H1 (cell line): ENCODE measurements around the gene TEX2. TPM values are rescaled to one million over a fixed set of nuclear protein-coding genes. Genes with fewer than 3 reads are reported as not detected.

Experiments used
- CTCF ChIA-PET: fragments of 300-600 bp; sonication (Branson Sonifier 250); formaldehyde crosslinking; loops from one replicate; lab custom pipeline; 2021; ENCODE audit not compliant: partially characterized antibody; lab: Charles Lee
- POLR2A ChIA-PET: fragments of 300-600 bp; sonication (Branson Sonifier 250); formaldehyde crosslinking; loops from one replicate; lab custom pipeline; 2021; ENCODE audit warnings: inconsistent platforms; ENCODE audit not compliant: partially characterized antibody; lab: Charles Lee
- DNase-seq, 2 experiments: peaks; one replicate each; pipeline versions ENCODE4 v3.0.0 to v3.0.0-alpha.2; 2010 to 2022; ENCODE audit warnings: low spot score in 2 of 2, low read depth in 1 of 2, mixed read lengths in 1 of 2
- FAIRE-seq: peaks from 2 replicates; lab custom pipeline; 2011; peaks lifted over from hg19 to GRCh38; lab: Jason Lieb, UNC
- H2AFZ ChIP-seq: 2 replicates; pipeline ENCODE4 v1.8.1; 2012; ENCODE audit warnings: low read length, inconsistent platforms
- H2AK5ac ChIP-seq: 2 replicates; pipeline ENCODE4 v1.6.1; 2013; ENCODE audit warnings: low read depth, low read length
- H2BK120ac ChIP-seq: replicated peaks from 2 replicates; pipeline ENCODE3; 2013; ENCODE audit warnings: low read depth, low read length, inconsistent platforms
- H2BK12ac ChIP-seq: 2 replicates; pipeline ENCODE4 v1.6.1; 2013; ENCODE audit warnings: low read depth, low read length
- H2BK15ac ChIP-seq: 2 replicates; pipeline ENCODE4 v1.6.1; 2013; ENCODE audit warnings: low read length
- H2BK20ac ChIP-seq: 2 replicates; pipeline ENCODE4 v1.6.1; 2013; ENCODE audit warnings: low read length
- H2BK5ac ChIP-seq: 2 replicates; pipeline ENCODE4 v1.6.1; 2013; ENCODE audit warnings: low read depth, low read length
- H3K14ac ChIP-seq: 2 replicates; pipeline ENCODE4 v1.6.1; 2013; ENCODE audit warnings: inconsistent platforms; ENCODE audit not compliant: insufficient read length
- H3K18ac ChIP-seq: 2 replicates; pipeline ENCODE4 v1.6.1; 2013; ENCODE audit warnings: low read length; ENCODE audit errors: extremely low read depth
- H3K23ac ChIP-seq: 2 replicates; pipeline ENCODE4 v1.6.1; 2013; ENCODE audit warnings: inconsistent platforms; ENCODE audit not compliant: insufficient read length
- H3K23me2 ChIP-seq: 2 replicates; pipeline ENCODE4 v1.6.1; 2013; ENCODE audit warnings: low read depth, low read length
- H3K27ac ChIP-seq: 2 replicates; pipeline ENCODE4 v1.6.1; 2011; ENCODE audit warnings: low read depth, low read length, inconsistent platforms
- H3K27me3 ChIP-seq, 4 experiments: replicated peaks in 1 of 4; 1 replicate in 1 of 4; 2 replicates in 3 of 4; pipeline versions ENCODE4 v1.6.1 to v1.8.1; 2011 to 2013; ENCODE audit warnings: low read length in 3 of 4, mild to moderate bottlenecking in 3 of 4, inconsistent platforms in 2 of 4, mixed read lengths in 2 of 4, moderate library complexity in 1 of 4; ENCODE audit not compliant: control insufficient read depth in 3 of 4, insufficient read depth in 3 of 4; ENCODE audit errors: extremely low read depth in 1 of 4
- H3K36me3 ChIP-seq, 4 experiments: 2 replicates each; pipeline versions ENCODE4 v1.6.1 to v1.8.1; 2011 to 2013; ENCODE audit warnings: mild to moderate bottlenecking in 4 of 4, low read length in 3 of 4, moderate library complexity in 2 of 4, control low read depth in 1 of 4, inconsistent platforms in 1 of 4; ENCODE audit not compliant: insufficient read depth in 4 of 4, control insufficient read depth in 2 of 4
- H3K4ac ChIP-seq: replicated peaks from 2 replicates; pipeline ENCODE3; 2013; ENCODE audit warnings: low read length, low read depth, mixed read lengths, inconsistent platforms; ENCODE audit not compliant: insufficient read length
- H3K4me1 ChIP-seq, 4 experiments: replicated peaks in 1 of 4; 1 replicate in 1 of 4; 2 replicates in 3 of 4; pipeline versions ENCODE4 v1.6.1 to v1.8.1; 2011 to 2013; ENCODE audit warnings: low read length in 3 of 4, inconsistent platforms in 2 of 4, mixed read lengths in 1 of 4; ENCODE audit not compliant: insufficient read depth in 4 of 4, control insufficient read depth in 3 of 4
- H3K4me2 ChIP-seq, 2 experiments: 2 replicates each; pipeline versions ENCODE4 v1.6.1 to v1.8.1; 2011 to 2013; ENCODE audit warnings: low read depth in 2 of 2, low read length in 2 of 2, control low read depth in 1 of 2, inconsistent platforms in 1 of 2, mild to moderate bottlenecking in 1 of 2; ENCODE audit not compliant: insufficient read depth in 1 of 2
- H3K4me3 ChIP-seq, 4 experiments: fragments of 200-600, 300-600 bp in 1 of 4; sonication (generic), shearing (Covaris generic), sonication (Bioruptor Twin) in 1 of 4; 2 replicates each; pipeline versions ENCODE4 v1.5.1 to v1.8.1; 2011 to 2016; ENCODE audit warnings: low read length in 4 of 4, low read depth in 3 of 4, control low read depth in 2 of 4, inconsistent platforms in 2 of 4, mild to moderate bottlenecking in 2 of 4, mixed read lengths in 1 of 4, moderate library complexity in 1 of 4; ENCODE audit not compliant: insufficient read depth in 2 of 4; ENCODE audit errors: extremely low read depth in 1 of 4
- H3K56ac ChIP-seq: replicated peaks from 2 replicates; pipeline ENCODE3; 2013; ENCODE audit warnings: low read depth, mild to moderate bottlenecking, mixed read lengths, low read length, inconsistent platforms; ENCODE audit not compliant: insufficient read length
- H3K79me1 ChIP-seq: 2 replicates; pipeline ENCODE4 v1.6.1; 2013; ENCODE audit warnings: low read depth, low read length, control low read depth
- H3K79me2 ChIP-seq, 2 experiments: 2 replicates each; pipeline versions ENCODE4 v1.6.1 to v1.8.1; 2012 to 2013; ENCODE audit warnings: low read length in 2 of 2, mild to moderate bottlenecking in 2 of 2, inconsistent platforms in 1 of 2; ENCODE audit not compliant: insufficient read depth in 2 of 2, control insufficient read depth in 1 of 2
- H3K9ac ChIP-seq, 4 experiments: replicated peaks in 1 of 4; 1 replicate in 1 of 4; 2 replicates in 3 of 4; pipeline versions ENCODE4 v1.6.1 to v1.8.1; 2011 to 2013; ENCODE audit warnings: low read depth in 3 of 4, low read length in 3 of 4, control low read depth in 2 of 4, mild to moderate bottlenecking in 2 of 4, moderate library complexity in 2 of 4, inconsistent platforms in 1 of 4; ENCODE audit errors: extremely low read depth in 1 of 4
- H3K9me3 ChIP-seq, 2 experiments: 2 replicates each; pipeline versions ENCODE4 v1.6.1 to v1.8.1; 2012 to 2013; ENCODE audit warnings: mild to moderate bottlenecking in 2 of 2, moderate library complexity in 2 of 2, control low read depth in 1 of 2, inconsistent platforms in 1 of 2, low read depth in 1 of 2, low read length in 1 of 2, mixed read lengths in 1 of 2; ENCODE audit not compliant: insufficient read depth in 2 of 2
- H4K20me1 ChIP-seq, 2 experiments: replicated peaks in 1 of 2; 2 replicates each; pipeline versions ENCODE3 to v1.8.1; 2011 to 2013; ENCODE audit warnings: inconsistent platforms in 2 of 2, low read length in 2 of 2, mild to moderate bottlenecking in 1 of 2; ENCODE audit not compliant: insufficient read depth in 2 of 2, control insufficient read depth in 1 of 2
- H4K5ac ChIP-seq: 2 replicates; pipeline ENCODE4 v1.6.1; 2013; ENCODE audit warnings: low read length, low read depth, mixed read lengths, inconsistent platforms; ENCODE audit not compliant: insufficient read length
- H4K8ac ChIP-seq: 2 replicates; pipeline ENCODE4 v1.8.0; 2013; ENCODE audit warnings: mild to moderate bottlenecking, moderate library complexity, low read length, inconsistent platforms; ENCODE audit not compliant: insufficient read depth; ENCODE audit errors: extremely low read depth
- H4K91ac ChIP-seq: replicated peaks from 2 replicates; pipeline ENCODE3; 2013; ENCODE audit warnings: low read length, mixed read lengths, inconsistent platforms; ENCODE audit not compliant: insufficient read length
- CBX8 ChIP-seq: fragments of 300-800, 300-1000 bp; sonication (generic); IDR thresholded peaks from 2 replicates; pipeline ENCODE4 v1.7.1; 2016; ENCODE audit warnings: low read depth, low read length, borderline replicate concordance
- CEBPB ChIP-seq: IDR thresholded peaks from 2 replicates; pipeline ENCODE4 v1.6.1; 2012; ENCODE audit warnings: low read depth, low read length
- CTBP2 ChIP-seq: IDR thresholded peaks from 2 replicates; pipeline ENCODE4 v1.7.0; 2011; ENCODE audit warnings: borderline replicate concordance, mild to moderate bottlenecking, moderate library complexity, mixed read lengths, low read length; ENCODE audit not compliant: insufficient read depth, insufficient read length
- EP300 ChIP-seq, 2 experiments: IDR thresholded peaks; 1 replicate in 1 of 2; 2 replicates in 1 of 2; pipeline ENCODE4 v1.6.1; 2011 to 2012; ENCODE audit warnings: low read depth in 2 of 2, low read length in 2 of 2, mild to moderate bottlenecking in 2 of 2, borderline replicate concordance in 1 of 2, inconsistent platforms in 1 of 2, moderate library complexity in 1 of 2
- EZH2 ChIP-seq: fragments of 200-600 bp; sonication (generic); IDR thresholded peaks from 2 replicates; pipeline ENCODE4 v1.7.1; 2012; ENCODE audit warnings: low read depth, mild to moderate bottlenecking, moderate library complexity, low read length, inconsistent platforms; ENCODE audit not compliant: severe bottlenecking
- HDAC2 ChIP-seq, 2 experiments: fragments of 300-600 bp in 1 of 2; sonication (generic) in 1 of 2; IDR thresholded peaks; 2 replicates each; pipeline ENCODE4 v1.6.1; 2011 to 2012; ENCODE audit warnings: low read depth in 2 of 2, low read length in 2 of 2, mild to moderate bottlenecking in 2 of 2, moderate library complexity in 2 of 2, borderline replicate concordance in 1 of 2, inconsistent platforms in 1 of 2
- MAFK ChIP-seq: IDR thresholded peaks from 2 replicates; pipeline ENCODE4 v1.6.1; 2012; ENCODE audit warnings: low read depth, mild to moderate bottlenecking, improper control_type of control experiment, low read length
- MAX ChIP-seq: IDR thresholded peaks from 2 replicates; pipeline ENCODE4 v1.6.1; 2012; ENCODE audit warnings: inconsistent platforms
- POLR2AphosphoS5 ChIP-seq: IDR thresholded peaks from 2 replicates; pipeline ENCODE4 v1.6.1; 2011; ENCODE audit warnings: low read depth, low read length
- POU5F1 ChIP-seq: IDR thresholded peaks from 2 replicates; pipeline ENCODE4 v1.6.1; 2011; ENCODE audit warnings: low read depth, mild to moderate bottlenecking, low read length, moderate library complexity
- SIN3A ChIP-seq, 2 experiments: IDR thresholded peaks in 1 of 2; conservative IDR thresholded peaks in 1 of 2; 2 replicates each; pipeline ENCODE4 v1.6.1; 2011 to 2012; ENCODE audit warnings: low read length in 2 of 2, improper control_type of control experiment in 1 of 2, low read depth in 1 of 2, mild to moderate bottlenecking in 1 of 2
- SP1 ChIP-seq: IDR thresholded peaks from 2 replicates; pipeline ENCODE4 v1.6.1; 2011; ENCODE audit warnings: low read depth, low read length
- SP4 ChIP-seq: IDR thresholded peaks from 2 replicates; pipeline ENCODE4 v1.6.1; 2012; ENCODE audit warnings: low read length, inconsistent platforms
- TAF1 ChIP-seq: IDR thresholded peaks from 2 replicates; pipeline ENCODE4 v1.6.1; 2011; ENCODE audit warnings: mild to moderate bottlenecking, low read depth, low read length
- WGBS, 2 experiments: shearing (Covaris generic) in 1 of 2; methylation state at CpG; one replicate each; pipeline versions ENCODE4 v1.1.6 to v1.1.7; 2013 to 2015; ENCODE audit warnings: low lambda C conversion rate in 2 of 2, mixed read lengths in 2 of 2, inconsistent platforms in 1 of 2, low coverage in 1 of 2, missing lambda C conversion rate in 1 of 2; ENCODE audit not compliant: insufficient replicate concordance in 2 of 2, insufficient coverage in 1 of 2, insufficient read length in 1 of 2; ENCODE audit errors: extremely low coverage in 1 of 2, missing lambda C conversion rate in 1 of 2; 5-methylcytosine and 5-hydroxymethylcytosine counted together
- polyA plus RNA-seq, 7 experiments: library from polyadenylated mRNA; depleted of rRNA in 3 of 7; stranded (reverse) in 5 of 7; unstranded in 2 of 7; fragments of >200 nt in 5 of 7; fragments of 200-250 nt in 2 of 7; gene quantifications; 1 replicate in 5 of 7; 2 replicates in 1 of 7; 4 replicates in 1 of 7; pipeline versions ENCODE4 v1.2.1 to v1.2.3, GENCODE V29; 2011 to 2013; ENCODE audit warnings: missing spikeins in 2 of 7, mixed read lengths in 2 of 7
- total RNA-seq: library from RNA; stranded (reverse); fragmentation: NEBNext Ultra II Directional; extraction: Animal tissue kit (Norgen Biotek cat#: 25700); gene quantifications from 2 replicates; pipeline ENCODE4 v1.2.1, GENCODE V29; 2021

Gene TEX2
- total and polyA plus RNA-seq, 2 of the 8 experiments (the other 6 are each of a cell fraction or from before 2014, with no cell fraction given), result 6.1 to 15.6 TPM

GRCh38 chr17:64160378-64160777 is 102.7 kb downstream of the TEX2 start:
- FAIRE-seq, result no peak
- Histone ChIP-seq H3K9me3 (no peaks in the 10 kb centered on the region), H4K20me1 (no peaks in the 10 kb centered on the region), H2BK15ac (no peak overlapping the region), H3K4me3 (no peak overlapping the region), H4K5ac (no peak overlapping the region), H3K23ac (no peak overlapping the region), H3K79me2 (no peaks in the 10 kb centered on the region), H2BK120ac (no peak overlapping the region), H3K4me1 (peaks cover 0 to 3% (median 3%) of the 10 kb centered on the region in 4 experiments; a peak in 2 of 7 replicates), H3K14ac (no peak overlapping the region), H2AK5ac (no peak overlapping the region), H2BK20ac (no peak overlapping the region), H3K18ac (no peak overlapping the region), H3K4ac (no peak overlapping the region), H3K9ac (no peak overlapping the region), H3K56ac (no peak overlapping the region), H3K27me3 (no peaks in the 10 kb centered on the region), H2BK5ac (no peak overlapping the region), H3K23me2 (no peaks in the 10 kb centered on the region), H2AFZ (no peak overlapping the region), H3K4me2 (no peak overlapping the region), H4K8ac (no peak overlapping the region), H3K27ac (no peak overlapping the region), H2BK12ac (no peak overlapping the region), H4K91ac (no peak overlapping the region), H3K36me3 (no peaks in the 10 kb centered on the region; a peak in 1 of 8 replicates), H3K79me1 (no peaks in the 10 kb centered on the region)
- ChIA-PET POLR2A (interaction anchor here (16.8 kb wide), 1 partner anchor 14 kb away, joined by 193 read pairs; no protein-coding TSS in a partner anchor), CTCF (interaction anchor here (0.8 to 2.3 kb wide), 3 partner anchors 9 to 223 kb away, joined by 3 to 5 read pairs (median 4); no protein-coding TSS in a partner anchor)
- DNase-seq, result no peak
- TF ChIP-seq EP300 (IDR thresholded peaks at IDR 0.05; ENCODE audit: borderline replicate concordance in 1 of 2, low read depth in 2 of 2, low read length in 2 of 2) (no peak), CEBPB (no peak), CTBP2 (no peak), CBX8 (no peak), SP4 (no peak), MAFK (no peak), POU5F1 (no peak), SP1 (no peak), TAF1 (no peak), SIN3A (conservative IDR thresholded peaks at IDR 0.05 in 1 of 2, IDR thresholded peaks at IDR 0.05 in 1 of 2; ENCODE audit: low read depth in 1 of 2, low read length in 2 of 2) (no peak), HDAC2 (IDR thresholded peaks at IDR 0.05; ENCODE audit: borderline replicate concordance in 1 of 2, low read depth in 2 of 2, low read length in 2 of 2) (no peak), POLR2AphosphoS5 (no peak), EZH2 (no peak), MAX (no peak)
- 88% methylated on average over 4 of the region's 4 CpGs; no CpG with 5 or more reads in 1 of the 2 experiments for WGBS, 2 experiments
